ENCODE results near the gene CERCAM.
A peak's percentile ranks its signal among the peaks of the same experiment; 100 is the strongest.

CERCAM gene

DNA sequence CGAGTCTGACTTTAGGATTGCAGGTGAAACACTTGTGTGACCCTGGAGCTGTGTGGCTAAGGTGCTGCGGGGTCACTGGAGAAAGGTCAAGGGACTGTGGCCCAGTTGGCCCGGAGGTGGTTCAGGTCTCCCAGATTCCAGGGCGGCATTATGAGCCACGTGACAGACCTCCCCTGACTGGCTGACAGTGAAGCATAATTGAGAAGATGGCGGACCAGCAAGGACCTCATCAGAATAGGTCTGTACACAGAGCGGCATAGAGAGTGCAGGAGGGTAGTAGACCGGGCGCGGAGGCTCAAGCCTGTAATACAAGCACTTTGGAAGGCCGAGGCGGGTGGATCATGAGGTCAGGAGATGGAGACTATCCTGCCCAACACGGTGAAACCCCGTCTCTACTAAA lies 34.3 kb downstream of the CERCAM start:
- no peak for DNase-seq (ENCODE audit: low read depth in 2 of 2, low spot score in 1 of 2)

DNA sequence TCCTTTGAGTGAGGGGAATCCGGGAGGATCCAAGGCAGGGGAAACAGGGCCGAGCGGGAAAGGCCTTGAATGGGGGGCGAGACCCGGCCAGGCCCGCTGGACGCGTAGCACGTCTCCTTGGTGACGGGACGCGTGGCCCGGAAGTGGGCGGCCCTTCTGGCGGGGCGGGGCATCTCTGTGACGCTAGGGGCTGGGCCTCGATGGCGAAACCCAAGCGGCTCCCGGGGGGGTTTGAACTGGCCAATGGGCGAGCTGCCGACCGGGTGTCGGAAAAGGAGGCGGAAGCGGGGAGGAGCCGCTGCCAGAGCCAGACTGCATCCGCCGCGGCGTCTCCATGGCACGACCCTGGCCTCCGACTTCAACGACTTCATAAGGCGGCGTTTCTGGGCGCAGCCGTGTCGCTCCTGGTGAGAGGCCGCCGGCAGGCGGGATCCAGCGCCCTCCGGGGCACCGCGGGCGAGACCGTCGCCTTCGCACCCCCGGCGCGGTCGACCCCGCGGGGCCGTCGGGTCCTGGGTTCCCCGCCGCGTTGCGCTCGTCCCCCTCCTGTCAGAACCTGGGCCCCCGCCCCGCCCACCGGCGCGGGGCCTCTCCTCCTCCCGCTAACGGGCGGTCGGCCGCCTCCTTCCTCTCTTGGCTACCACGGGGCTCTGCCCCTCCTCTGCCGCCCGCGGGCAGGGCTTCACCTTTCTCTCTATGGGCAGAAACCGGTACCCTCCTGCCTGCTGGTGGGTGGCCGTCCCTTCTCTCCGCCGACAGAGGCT lies 35.4 kb downstream of the CERCAM start, which contains the start of gene ODF2:
ODF2 (plus strand) TSS at position 158 of the 764 bp plus-strand sequence; CDS start at position 244, 86 bp downstream.
- DNase-seq (ENCODE audit: low read depth in 2 of 2, low spot score in 1 of 2), result peak; percentile 98 to 99

DNA sequence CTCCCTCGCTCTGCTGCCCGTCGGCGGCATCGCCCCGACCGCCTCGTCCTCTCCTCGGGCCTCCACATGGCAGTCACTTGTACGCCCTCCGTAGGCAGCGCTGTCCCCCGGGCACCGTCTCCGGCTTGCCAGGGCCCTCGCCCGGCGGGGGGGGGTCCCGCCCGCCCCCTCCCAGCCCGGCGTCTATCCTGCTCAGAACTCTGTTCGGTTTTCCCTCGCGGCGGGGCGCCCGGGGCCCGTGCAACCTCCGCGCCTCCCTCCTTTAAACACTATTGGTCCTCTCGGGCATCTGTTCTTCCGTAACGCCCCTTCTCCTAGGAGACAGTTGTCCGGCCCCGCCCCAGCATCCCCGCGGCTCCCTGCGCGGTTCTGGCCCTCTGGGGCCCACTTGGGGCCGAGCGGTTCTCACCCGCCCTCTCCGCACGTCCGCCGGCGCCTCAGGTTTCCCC lies 36.0 kb downstream of the CERCAM start:
- DNase-seq (ENCODE audit: low read depth in 2 of 2, low spot score in 1 of 2), result peak; percentile 27 to 47

DNA sequence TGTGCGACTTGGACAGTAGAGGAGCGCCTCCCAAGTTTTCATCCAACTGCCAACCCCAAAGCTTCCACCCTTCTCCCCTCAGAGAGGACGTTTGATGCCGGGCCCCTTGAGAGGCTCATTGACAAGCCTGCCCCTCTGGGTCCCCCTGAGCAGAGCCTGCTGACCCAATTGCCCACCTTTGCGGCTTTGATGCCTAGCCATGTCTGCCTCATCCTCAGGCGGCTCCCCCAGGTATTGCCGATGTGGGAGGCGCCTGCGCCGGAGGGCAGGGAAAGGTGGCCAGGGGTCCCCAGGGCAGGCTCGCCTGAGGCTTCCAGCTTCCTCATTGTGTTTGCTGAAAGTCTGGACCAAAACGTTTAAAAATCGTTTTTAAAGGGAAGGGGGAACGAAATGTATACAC lies 36.5 kb downstream of the CERCAM start:
- DNase-seq (ENCODE audit: low read depth in 2 of 2, low spot score in 1 of 2), result no peak

DNA sequence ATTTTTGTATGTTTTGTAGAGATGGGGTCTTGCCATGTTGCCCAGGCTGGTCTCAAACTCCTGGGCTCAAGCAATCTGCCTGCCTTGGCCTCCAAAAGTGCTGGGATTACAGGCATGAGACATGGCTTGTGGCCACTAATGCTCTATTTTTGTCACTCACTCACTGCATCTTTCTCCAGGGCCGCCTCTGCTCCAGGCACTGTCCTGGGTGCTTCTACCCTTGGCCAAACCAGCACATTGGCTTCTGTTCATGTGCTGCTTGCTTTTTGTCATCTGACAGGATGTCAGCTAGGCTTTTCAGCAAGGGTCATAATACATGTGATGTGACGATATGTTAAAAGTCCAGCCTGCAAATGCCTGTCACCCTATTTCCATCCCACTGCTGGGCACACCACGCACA lies 38.4 kb downstream of the CERCAM start:
- no peak for DNase-seq (ENCODE audit: low read depth in 2 of 2, low spot score in 1 of 2)

DNA sequence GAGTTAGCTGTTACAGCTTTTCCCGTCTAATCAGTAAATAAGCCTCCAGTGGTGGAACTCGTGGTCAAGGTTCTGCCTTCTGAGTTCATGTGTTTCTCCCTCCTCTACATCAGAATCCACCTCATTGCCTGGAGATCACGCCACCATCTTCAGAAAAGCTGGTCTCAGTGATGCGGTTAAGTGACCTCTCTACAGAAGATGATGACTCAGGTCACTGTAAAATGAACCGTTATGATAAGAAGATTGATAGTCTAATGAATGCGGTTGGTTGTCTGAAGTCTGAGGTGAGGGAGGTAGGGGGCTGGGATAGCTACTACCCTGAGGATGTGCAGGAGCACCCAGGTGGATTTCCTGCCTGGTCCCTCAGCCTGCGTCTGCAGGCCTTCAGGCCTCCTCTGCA lies 48.4 kb downstream of the CERCAM start:
- DNase-seq (ENCODE audit: low read depth in 2 of 2, low spot score in 1 of 2), result no peak

DNA sequence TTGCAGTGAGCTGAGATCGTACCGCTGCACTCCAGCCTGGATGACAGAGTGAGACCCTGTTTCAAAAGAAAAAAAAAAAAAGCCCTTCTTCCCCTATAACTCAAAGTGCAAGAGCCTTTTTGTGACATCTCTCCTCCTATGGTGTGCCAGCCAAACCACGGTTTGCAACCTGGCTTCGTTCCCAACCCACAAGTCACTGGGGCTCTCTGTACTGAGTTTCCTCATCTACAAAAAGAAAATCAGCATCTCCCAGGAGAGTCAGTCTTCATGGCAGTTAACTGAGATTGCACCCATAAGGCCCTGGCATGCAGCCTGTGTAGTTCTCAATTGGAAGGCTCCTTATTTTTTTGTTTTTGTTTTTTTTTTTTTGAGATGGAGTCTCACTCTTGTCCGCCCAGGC lies 49.9 kb downstream of the CERCAM start:
- DNase-seq (ENCODE audit: low read depth in 2 of 2, low spot score in 1 of 2), result no peak

DNA sequence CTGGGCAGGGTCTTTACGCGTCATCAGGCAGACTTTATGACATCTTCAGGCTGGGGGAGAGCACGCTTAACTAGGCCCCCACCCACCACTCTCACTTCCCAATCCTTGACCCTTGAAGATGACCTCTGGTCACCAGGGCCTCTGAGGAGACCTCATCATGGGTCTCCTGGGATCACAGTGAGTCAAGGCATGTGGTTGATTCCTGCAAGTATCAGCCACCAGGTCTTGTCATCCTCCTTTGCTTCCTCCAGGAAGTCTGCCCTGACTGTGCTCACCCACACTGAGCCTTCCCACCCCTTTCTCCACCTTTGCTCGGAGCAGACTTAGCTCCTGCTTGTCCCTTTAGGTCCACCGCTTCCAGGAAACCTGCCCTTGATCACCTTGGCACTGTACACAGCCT lies 52.4 kb downstream of the CERCAM start:
- DNase-seq (ENCODE audit: low read depth in 2 of 2, low spot score in 1 of 2), result no peak

DNA sequence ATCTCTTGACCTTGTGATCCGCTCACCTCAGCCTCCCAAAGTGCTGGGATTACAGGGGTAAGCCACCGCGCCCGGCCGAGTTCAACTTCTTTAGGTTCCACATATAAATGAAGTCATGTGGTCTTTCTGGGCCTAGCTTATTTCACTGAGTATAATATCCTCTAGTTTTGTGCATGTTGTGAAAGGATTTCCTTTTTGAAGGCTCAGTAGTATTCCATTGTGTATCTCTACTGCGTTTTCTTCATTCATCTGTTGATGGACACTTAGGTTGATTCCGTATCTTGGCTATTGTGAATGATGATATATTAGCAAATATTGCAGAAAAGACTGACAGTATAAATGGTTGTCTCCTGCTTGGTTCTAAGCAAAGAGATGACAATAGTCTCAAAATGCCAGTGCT lies 55.2 kb downstream of the CERCAM start:
- DNase-seq (ENCODE audit: low read depth in 2 of 2, low spot score in 1 of 2), result no peak

DNA sequence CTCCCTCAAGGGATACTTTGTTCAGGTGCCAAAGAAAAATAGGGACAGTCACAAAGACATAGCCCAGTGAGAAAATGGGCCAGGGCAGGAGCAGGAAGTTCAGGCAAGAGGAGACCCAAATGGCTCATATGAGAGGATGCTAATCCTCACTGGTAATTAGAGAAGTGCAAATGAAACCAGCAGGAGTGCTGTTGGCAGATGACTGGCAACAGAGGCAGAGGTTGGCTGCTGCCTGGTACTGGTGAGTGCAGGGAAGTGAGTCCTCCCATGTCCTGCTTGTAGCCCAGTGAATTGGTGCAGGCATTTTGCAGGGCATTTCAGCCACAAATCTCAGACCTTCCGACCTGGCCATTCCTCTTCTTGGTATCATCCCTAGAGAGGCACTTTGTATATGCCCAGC lies 58.6 kb downstream of the CERCAM start:
- DNase-seq (ENCODE audit: low read depth in 2 of 2, low spot score in 1 of 2), result no peak

DNA sequence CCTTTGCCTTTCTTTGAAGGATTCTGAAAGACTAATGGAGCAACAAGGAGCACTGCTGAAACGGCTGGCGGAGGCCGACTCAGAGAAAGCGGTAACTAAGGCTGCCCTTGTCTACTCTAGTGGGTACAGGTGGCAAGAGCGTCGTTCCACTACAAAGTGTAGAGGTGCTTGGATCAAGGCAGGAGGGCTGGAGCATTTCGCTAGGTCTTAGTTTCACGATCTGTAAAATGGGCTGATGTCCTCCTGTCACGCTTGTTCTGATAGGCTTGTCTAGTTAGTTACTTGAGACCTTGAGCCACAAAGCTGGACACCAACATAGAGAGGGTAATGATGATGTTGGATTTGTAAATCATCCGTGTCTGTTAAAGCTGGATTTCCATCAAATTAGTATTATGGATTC lies 60.9 kb downstream of the CERCAM start:
- no peak for DNase-seq (ENCODE audit: low read depth in 2 of 2, low spot score in 1 of 2)

DNA sequence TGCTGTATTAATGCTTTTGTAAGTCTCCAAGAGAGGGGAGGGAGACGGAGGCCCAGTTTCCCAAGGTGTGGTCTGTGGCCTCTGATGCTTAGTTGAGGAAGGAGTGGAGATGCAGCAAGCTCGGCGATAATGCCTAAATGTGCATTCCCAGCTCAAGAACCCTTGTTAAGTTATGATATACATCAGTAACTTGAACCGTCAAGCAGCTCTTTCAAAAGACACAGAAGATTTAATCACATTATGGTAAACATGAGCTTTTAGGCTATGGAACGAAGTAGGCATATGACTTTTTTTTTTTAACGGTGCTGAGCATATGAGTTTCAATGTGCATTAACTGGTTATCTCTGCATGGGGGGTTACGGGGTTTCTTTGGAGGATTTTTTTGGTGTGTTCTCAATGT lies 61.5 kb downstream of the CERCAM start:
- DNase-seq (ENCODE audit: low read depth in 2 of 2, low spot score in 1 of 2), result no peak

DNA sequence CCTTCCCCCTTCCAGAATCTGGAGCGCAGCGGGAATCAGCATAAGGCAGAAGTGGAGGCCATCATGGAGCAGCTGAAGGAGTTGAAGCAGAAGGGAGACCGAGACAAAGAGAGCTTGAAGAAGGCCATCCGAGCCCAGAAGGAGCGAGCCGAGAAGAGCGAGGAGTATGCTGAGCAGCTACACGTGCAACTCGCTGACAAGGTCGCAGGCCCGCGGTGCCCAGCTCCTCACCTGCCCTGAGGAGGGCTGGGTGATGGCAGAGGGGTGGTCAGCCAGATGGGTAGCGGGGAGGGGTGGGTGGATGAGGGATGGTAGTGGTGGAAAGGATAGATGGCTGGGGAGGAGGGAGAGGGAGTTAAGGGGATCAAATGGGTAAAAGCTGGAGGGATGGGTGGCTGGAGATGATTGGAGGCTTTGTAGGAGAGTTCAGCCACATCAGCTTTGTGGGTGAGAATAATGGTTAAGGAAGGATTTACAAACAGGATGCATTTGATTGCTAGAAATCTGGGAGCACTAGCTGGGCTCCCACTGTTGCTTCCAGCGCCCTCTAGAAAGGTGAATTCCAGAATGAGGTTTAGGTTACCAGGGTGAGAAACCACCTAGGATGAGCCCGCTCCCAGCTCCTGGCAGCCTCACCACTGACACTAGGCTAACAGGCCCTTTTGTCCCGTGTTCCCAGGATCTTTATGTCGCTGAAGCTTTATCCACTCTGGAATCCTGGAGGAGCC lies 64.2 kb downstream of the CERCAM start:
- no peak for DNase-seq (ENCODE audit: low read depth in 2 of 2, low spot score in 1 of 2)

DNA sequence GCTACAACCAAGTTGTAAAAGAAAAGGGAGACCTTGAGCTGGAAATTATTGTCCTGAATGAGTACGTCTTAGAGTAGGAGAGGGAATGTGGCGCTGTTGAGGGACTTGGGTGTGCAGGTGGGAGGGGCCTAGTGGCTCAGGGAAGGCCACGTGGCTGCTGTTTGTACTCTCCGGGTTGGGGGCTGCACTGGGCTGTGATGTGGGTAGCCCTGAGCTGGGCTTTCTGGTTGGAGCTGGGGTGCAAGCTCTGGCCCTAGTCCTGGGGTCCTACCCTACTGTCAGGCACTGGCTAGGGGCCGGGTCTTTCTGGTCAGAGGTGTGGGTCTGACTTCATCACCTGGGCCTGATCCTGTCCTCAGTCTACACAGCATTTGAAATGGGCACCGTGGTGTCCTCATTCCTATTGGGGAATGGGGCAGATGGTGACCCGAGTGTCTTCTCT lies 64.8 kb downstream of the CERCAM start:
- DNase-seq (ENCODE audit: low read depth in 2 of 2, low spot score in 1 of 2), result no peak

DNA sequence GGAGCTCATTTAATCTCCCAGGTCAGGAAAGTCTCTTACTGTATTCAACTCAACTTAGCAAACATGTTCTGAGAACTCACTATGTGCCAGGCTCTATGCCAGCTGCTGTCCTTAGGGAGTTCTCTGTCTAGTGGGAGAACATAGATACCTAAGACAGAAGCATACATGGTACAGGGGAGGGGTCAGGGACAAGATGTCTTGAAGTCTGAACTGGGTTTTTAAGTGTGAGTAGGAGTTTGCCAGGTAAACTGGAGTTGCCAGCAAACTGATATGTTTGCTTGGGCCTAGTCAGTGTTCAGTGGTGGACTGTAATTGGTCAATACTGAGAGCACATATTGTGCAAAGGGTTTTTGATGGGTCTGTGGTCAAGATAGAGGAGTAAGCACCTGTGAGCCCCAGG lies 65.5 kb downstream of the CERCAM start:
- DNase-seq (ENCODE audit: low read depth in 2 of 2, low spot score in 1 of 2), result no peak

All from stimulated activated CD8-positive, alpha-beta memory T cell treated with anti-CD3 and anti-CD28 coated beads, Interleukin-4, amount 100 ng/mL, for 4 hours (primary cell).